T47D (cell line): Measurements from ENCODE around the gene CLEC19A.

Experiments
- DNase-seq, 2 experiments: peaks; one replicate each; pipeline versions ENCODE4 v3.0.0 to v3.0.0-alpha.2; 2011 to 2012; ENCODE audit warnings: low read depth in 1 of 2, low spot score in 1 of 2
- JUND ChIP-seq: IDR thresholded peaks from 2 replicates; pipeline ENCODE4 v1.6.1; 2012; ENCODE audit warnings: low read depth
- in situ Hi-C: cut with HindIII; loops from 2 replicates; pipeline ENCODE4 v1.10.0; 2016; ENCODE audit warnings: low sequenced_read_pairs, low pct_unique_long_range_greater_than_20kb

Gene CLEC19A

DNA sequence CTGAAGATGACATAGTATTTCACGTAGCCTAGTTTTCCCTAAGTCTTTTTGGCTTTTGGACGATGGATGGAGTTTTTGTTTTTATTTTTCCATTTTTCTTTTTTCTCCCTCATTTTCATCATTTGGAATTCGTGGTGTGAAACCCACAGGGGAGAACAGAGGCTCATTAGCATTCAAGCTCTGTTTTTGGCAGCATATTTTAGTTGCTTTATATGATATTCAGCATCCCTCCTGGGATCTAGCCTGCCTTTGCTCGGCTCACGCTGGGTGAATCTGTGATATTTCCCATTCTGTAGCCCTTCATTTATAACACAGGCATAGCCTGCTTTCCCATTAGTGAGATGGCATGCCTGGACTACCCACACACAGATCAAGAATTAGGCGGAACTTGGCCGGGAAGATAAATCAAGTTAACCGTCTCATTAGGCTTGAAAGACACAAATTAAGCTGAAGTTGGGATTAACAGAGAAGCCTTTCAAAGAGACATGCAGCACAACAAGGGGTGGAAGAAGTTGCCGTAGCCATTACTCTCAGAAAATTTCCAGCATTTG is 20.1 kb upstream of the CLEC19A start:
- TF ChIP-seq JUND, result no peak
- no peak for DNase-seq
- in situ Hi-C loops, result no loop called here

- in situ Hi-C loops, result no loop called here
Observed at GRCh38 chr16:19266774-19267173, 18.8 kb upstream of the CLEC19A start.

DNA sequence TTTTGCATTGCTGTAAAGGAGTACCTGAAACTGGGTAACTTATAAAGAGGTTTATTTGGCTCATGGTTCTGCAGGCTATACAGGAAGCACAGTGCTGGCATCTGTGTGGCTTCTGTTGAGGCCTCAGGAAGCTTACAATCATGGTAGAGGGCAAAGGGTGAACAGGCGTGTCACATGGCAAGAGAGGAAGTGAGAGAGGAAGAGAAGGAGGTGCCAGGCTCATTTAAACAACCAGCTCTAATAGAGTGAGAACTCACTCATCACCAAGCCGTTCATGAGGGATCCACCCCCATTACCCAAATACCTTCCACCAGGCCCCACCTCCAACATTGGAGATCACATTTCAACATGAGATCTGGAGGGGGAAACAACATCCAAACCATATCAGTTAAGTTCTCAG is 16.4 kb upstream of the CLEC19A start:
- in situ Hi-C loops, result no loop called here
- no peak for DNase-seq
- no peak for TF ChIP-seq JUND

More at GRCh38 chr16:19266774-19267173, 18.8 kb upstream of the CLEC19A start:
- DNase-seq, result no peak
- TF ChIP-seq JUND, result no peak

DNA sequence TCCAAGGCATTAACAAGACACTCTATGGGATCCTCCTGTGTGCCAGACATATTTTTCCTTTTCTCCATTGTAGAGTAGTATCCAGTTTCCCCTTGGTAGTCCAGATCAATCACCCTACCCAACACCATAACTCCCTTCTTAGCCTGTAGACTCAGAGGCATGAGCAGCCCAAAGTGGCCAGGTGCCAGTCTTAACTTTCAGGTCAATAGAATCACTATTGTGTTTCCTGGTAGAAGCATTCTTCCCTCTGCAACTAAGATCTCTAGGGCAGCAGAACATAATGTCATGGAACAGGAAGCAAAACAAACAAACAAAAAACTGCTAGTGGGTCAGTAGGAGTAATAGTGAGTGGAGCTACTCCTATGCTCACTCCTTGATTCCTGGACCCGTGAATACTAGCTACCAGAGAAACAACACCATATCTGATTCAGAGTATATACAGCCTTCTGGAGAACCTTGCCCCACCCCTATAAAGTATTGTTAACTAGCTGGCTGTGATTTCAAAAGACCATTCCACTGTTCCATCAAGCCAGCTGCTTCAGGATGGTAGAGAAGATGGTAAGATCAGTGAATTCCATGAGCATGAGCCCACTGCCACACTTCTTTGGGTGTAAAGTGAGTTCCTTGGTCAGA is 11.2 kb upstream of the CLEC19A start:
- TF ChIP-seq JUND, result no peak

DNA sequence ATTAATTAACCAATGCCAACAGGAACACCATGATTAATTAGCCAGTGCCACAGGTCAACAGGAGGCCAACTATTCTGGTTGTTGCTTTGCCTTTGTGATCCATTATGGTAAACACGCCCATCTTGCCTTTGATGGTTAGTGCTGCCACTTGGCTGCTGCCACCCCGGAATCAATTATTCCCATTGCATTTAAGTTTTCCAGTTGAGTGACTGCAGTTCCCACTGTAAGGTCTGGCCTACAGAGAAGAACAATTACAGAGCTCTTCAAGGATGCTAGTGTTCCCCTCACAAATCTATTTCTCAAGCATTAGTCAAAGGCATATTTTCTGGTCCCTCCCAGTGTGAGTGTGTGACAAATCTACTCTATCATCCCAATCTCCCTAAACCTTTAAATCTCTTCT is 7.1 kb upstream of the CLEC19A start:
- in situ Hi-C loops, result no loop called here
- DNase-seq, result no peak
- TF ChIP-seq JUND, result no peak

More for the DNA sequence above, 11.2 kb upstream of the CLEC19A start:
- DNase-seq, result peak in 1 of 2 experiments; percentile 29
- in situ Hi-C loops, result no loop called here

- no peak for DNase-seq
- in situ Hi-C loops, result no loop called here
- TF ChIP-seq JUND, result no peak
Observed at GRCh38 chr16:19281246-19281645, 4.3 kb upstream of the CLEC19A start.

DNA sequence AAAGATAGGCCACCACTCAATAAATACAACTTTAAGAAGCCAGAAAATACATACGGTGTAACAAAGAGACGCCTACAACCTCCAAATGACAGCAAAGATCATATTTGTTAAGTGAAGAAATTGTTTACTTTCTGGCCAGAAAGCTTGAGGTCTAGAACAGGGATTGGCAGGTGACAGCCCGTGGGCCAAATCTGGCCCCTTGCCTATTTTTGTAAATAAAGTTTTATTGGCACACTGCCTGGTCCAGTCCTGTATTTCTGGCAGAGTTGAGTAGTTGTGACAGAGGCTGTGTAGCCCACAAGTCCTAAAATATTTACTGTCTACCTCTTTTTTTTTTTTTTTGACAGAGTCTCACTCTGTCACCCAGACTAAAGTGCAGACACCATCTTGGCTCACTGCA is 3.4 kb upstream of the CLEC19A start:
- in situ Hi-C loops, result no loop called here
- TF ChIP-seq JUND, result no peak
- peak in 1 of 2 experiments; percentile 27 for DNase-seq

GRCh38 chr16:19283637-19284036 is 1.9 kb upstream of the CLEC19A start:
- DNase-seq, result no peak
- no peak for TF ChIP-seq JUND
- in situ Hi-C loops, result no loop called here

DNA sequence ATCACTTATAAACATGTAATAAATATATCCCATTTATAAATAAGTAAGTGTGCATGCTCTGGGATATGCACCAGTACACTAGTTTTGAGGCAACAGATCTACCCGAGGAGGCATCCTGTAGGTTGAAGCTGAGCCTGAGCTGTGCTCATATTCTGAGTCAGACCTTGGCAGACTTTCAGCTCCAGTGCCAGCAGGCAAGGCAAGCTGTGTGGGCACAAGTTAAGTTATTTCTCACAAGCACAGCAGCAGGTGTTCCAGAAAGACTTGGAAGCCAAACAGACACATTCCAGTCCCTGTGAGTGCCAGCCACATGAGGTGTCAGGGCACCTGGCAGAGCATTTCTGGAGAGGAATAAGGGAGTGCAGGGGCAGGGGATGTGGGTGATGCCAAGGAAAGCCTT is 1.3 kb upstream of the CLEC19A start:
- peak; percentile 27; the same call in 1 of the 2 replicates for TF ChIP-seq JUND
- peak; percentile 38 to 89 for DNase-seq
- in situ Hi-C loops, result no loop called here

- DNase-seq, result no peak
- in situ Hi-C loops, result no loop called here
- no peak for TF ChIP-seq JUND
Observed at GRCh38 chr16:19286827-19287226, 1.3 kb downstream of the CLEC19A start.

DNA sequence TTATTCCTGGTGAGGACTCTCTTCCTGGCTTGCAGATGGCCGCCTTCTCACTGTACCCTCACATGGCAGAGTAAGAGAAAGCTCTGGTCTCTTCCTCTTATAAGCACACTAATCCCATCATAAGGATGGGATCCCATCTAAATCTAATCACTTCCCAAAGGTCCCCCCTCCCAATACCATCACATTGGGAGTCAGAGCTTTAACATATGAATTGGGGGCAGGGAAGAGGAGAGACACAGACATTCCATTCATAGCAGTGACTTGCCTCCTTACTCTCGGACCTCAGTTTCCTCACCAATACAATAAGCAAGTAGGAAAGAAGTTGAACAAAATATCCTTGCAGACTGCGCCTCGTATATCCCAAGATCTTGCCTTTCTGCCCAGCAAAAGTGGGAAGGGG is 1.7 kb downstream of the CLEC19A start:
- in situ Hi-C loops, result no loop called here
- no peak for DNase-seq
- no peak for TF ChIP-seq JUND

DNA sequence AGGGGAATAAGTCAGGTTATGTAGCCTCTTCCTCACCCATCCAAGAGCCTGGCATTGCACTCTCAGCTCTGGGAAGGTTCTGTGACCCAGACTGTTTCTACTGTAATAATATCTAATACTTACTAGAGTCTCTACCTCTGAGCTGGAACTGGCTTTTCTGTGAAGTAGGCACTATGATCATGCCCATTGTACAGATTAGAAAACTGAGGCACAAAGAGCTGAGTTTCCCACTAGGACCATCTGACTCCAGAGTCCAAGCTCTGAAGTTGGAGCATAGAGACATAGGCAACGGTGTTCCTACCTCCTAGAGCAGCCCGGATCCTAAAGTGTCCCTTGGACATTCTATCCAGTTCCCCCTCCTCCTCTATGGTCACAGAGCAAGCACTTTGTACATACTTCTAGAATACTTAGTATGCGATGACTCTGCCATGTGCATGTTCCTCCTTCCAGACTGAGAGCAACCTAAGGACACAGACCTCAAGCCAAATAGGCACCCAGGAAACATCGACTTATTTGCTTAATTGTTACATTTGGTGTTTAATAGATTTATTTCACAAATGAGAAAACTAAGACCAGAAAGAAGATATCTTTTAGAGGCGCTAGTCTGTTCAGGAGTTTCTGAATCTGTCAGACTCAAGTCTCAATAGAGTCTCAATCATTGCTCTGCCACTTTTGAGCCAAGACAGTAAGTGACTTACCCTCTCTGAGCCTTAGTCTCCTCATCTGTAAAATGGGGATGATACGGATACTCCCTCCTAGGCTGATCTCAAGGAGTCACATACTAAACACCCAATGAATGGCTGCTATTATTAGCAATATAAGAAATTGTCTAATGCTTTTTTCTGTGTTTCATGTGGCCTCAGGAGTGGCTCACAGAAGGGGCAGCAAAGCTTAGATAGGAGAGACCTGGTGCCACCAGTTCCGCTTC is 3.6 kb downstream of the CLEC19A start:
- no peak for TF ChIP-seq JUND
- DNase-seq, result peak in 1 of 2 experiments; percentile 38
- in situ Hi-C loops, result no loop called here

DNA sequence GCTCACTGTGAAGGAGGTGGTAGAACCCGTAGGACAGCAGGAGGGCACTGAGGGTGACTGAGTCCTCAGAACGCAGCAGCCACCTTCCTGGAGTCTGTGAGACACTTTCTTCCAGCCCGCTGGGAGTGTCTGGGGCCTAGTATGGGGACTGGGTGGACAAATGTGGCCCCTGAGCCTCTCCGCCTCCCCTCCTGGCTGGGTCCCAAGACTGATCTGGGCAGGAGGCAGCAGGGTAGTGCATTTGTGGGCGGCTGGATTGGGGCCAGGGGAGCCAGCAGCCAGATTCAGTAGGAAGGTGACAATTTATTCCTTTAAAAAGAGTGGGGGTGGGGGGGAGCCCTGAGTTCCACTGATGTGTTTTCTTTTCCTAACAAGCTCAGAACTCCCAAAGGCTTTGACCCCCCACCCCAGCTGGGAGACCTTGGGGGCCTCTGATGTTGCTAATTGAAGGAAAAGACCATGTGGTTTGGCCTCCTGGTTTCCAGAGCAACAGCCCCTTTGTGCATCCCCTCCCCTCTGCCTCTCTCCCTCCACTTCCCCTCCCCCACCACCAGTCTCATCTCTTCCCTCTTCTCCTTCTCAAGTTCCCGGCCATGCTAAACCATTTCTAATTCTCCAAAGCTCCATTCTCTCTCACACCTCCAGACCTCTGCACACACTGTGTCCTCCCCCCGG is 4.4 kb downstream of the CLEC19A start:
- in situ Hi-C loops, result no loop called here
- DNase-seq, result no peak
- no peak for TF ChIP-seq JUND
